ENCODE data around the gene GP1BA. TPM values are rescaled to one million over a fixed set of nuclear protein-coding genes. Genes with fewer than 3 reads are reported as not detected.
"Not testable (repeated sequence)": the region's sequence is repeated elsewhere in the genome, so short reads cannot be mapped to it uniquely, and the experiment has no call there.

The GP1BA gene
- total RNA-seq, 1 experiment from 2014 or later: not detected

GRCh38 chr17:4903051-4903818 lies 28.8 kb upstream of the GP1BA start, which contains the start of gene CHRNE:
Gene CHRNE, minus strand, starts transcription at chr17:4903098. Its CDS starts 35 bp downstream, at chr17:4903063.
- peaks cover 17% of the 10 kb centered on the region for H3K4me1 Mint-ChIP-seq (ENCODE audit: insufficient read depth, unreplicated experiment)
- intact Hi-C loops (cut with micrococcal nuclease): loop anchor here (1.0 to 10.0 kb wide), 4 partner anchors 116 to 1532 kb away; partner anchors contain the start of genes AIPL1 and MED11
- POLR2A ChIA-PET: interaction anchor here (0.6 to 4.5 kb wide), 10 partner anchors 8 to 167 kb away, joined by 3 to 25 read pairs (median 4); partner anchors contain the start of genes CXCL16, GLTPD2, PFN1 and RNF167
- no peaks in the 10 kb centered on the region for H3K27me3 Mint-ChIP-seq (ENCODE audit: insufficient read depth, unreplicated experiment)
- BruUV-seq (replicated peaks): no TSS peak
- peaks cover 40% of the 10 kb centered on the region for H3K36me3 Mint-ChIP-seq (ENCODE audit: insufficient read depth, unreplicated experiment)
- peak within 1 kb of the TSS; percentile 13 for H3K4me3 Mint-ChIP-seq (ENCODE audit: unreplicated experiment)
- DNase-seq (ENCODE audit: unreplicated experiment): peak; percentile 87
- TF ChIP-seq CTCF (IDR thresholded peaks at IDR 0.05; ENCODE audit: unreplicated experiment): peak; percentile 66
- peak within 1 kb of the TSS; percentile 71 for H3K27ac Mint-ChIP-seq (ENCODE audit: low read depth, unreplicated experiment)
- CTCF ChIA-PET: interaction anchor here (0.6 to 4.2 kb wide), 17 partner anchors 8 to 193 kb away, joined by 3 to 38 read pairs (median 3); partner anchors contain the start of gene C17orf114
- no peaks in the 10 kb centered on the region for H3K9me3 Mint-ChIP-seq (ENCODE audit: unreplicated experiment)

- intact Hi-C loops (cut with micrococcal nuclease): loop anchor here (10.0 kb wide), 1 partner anchor 1528 kb away; the partner anchor contains the start of gene AIPL1
- ChIA-PET POLR2A (interaction anchor here (0.8 to 1.6 kb wide), 2 partner anchors 33 to 100 kb away, joined by 3 to 6 read pairs; partner anchors contain the start of genes PLD2, RNF167 and SLC25A11), CTCF (interaction anchor here (0.7 kb wide), 1 partner anchor 121 kb away, joined by 4 read pairs; no protein-coding TSS in a partner anchor)
Measured at GRCh38 chr17:4906642-4907041, 25.4 kb upstream of the GP1BA start.

DNA sequence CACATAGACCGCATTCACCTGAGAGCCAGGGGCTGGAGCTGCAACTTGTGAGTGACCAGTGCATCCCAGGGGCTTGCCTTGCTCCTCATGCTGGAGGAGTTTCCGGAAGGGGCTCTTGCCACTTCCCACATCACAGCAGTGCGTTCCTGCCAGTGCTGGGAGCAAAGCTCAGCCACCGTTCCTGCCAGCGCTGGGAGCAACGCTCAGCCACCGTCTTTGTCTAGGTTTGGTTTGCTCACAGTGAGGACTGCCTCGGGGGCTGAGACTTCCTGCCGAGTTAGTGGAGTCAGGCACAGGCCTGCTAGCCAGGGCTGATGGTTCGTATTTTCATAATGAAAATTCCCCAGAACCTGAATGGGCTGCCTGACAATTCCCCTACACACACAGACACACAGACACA lies 23.8 kb upstream of the GP1BA start:
- peaks cover 5% of the 10 kb centered on the region for H3K4me1 Mint-ChIP-seq (ENCODE audit: insufficient read depth, unreplicated experiment)
- H3K27me3 Mint-ChIP-seq (ENCODE audit: insufficient read depth, unreplicated experiment): no peaks in the 10 kb centered on the region
- H3K9me3 Mint-ChIP-seq (ENCODE audit: unreplicated experiment): no peaks in the 10 kb centered on the region
- H3K36me3 Mint-ChIP-seq (ENCODE audit: insufficient read depth, unreplicated experiment): peaks cover 13% of the 10 kb centered on the region
- intact Hi-C loops (cut with micrococcal nuclease): loop anchor here (10.0 kb wide), 1 partner anchor 1526 kb away; the partner anchor contains the start of gene AIPL1
- CTCF ChIA-PET: interaction anchor here (0.7 to 2.6 kb wide), 15 partner anchors 9 to 160 kb away, joined by 3 to 29 read pairs (median 5); partner anchors contain the start of genes C17orf107, RNF167, SLC25A11 and SPAG7
- no peak for TF ChIP-seq CTCF (IDR thresholded peaks at IDR 0.05; ENCODE audit: unreplicated experiment)
- no peak overlapping the region for H3K27ac Mint-ChIP-seq (ENCODE audit: low read depth, unreplicated experiment)
- peak; percentile 43 for DNase-seq (ENCODE audit: unreplicated experiment)
- no TSS peak for BruUV-seq (replicated peaks)
- H3K4me3 Mint-ChIP-seq (ENCODE audit: unreplicated experiment): no peak overlapping the region
- POLR2A ChIA-PET: interaction anchor here (0.7 to 7.5 kb wide), 16 partner anchors 9 to 177 kb away, joined by 3 to 182 read pairs (median 9); partner anchors contain the start of genes C17orf107, CAMTA2, ENO3 and GLTPD2

More at GRCh38 chr17:4906642-4907041, 25.4 kb upstream of the GP1BA start:
- not testable (repeated sequence) for H3K27ac Mint-ChIP-seq (ENCODE audit: low read depth, unreplicated experiment); H3K9me3 Mint-ChIP-seq (ENCODE audit: unreplicated experiment); DNase-seq (ENCODE audit: unreplicated experiment); BruUV-seq (replicated peaks); H3K27me3 Mint-ChIP-seq (ENCODE audit: insufficient read depth, unreplicated experiment); H3K4me3 Mint-ChIP-seq (ENCODE audit: unreplicated experiment)
- Mint-ChIP-seq H3K4me1 (ENCODE audit: insufficient read depth, unreplicated experiment) (peaks cover 17% of the 10 kb centered on the region), H3K36me3 (ENCODE audit: insufficient read depth, unreplicated experiment) (peaks cover 24% of the 10 kb centered on the region)

- ChIA-PET POLR2A (interaction anchor here (0.5 to 7.5 kb wide), 24 partner anchors 9 to 530 kb away, joined by 3 to 182 read pairs (median 5); partner anchors contain the start of genes C1QBP, CAMTA2, GLTPD2 and INCA1), CTCF (interaction anchor here (0.6 to 2.6 kb wide), 28 partner anchors 9 to 396 kb away, joined by 3 to 29 read pairs (median 4); partner anchors contain the start of genes C17orf107, CAMTA2, GLTPD2 and RNF167)
- peak; percentile 95 for DNase-seq (ENCODE audit: unreplicated experiment)
- no TSS peak for BruUV-seq (replicated peaks)
- intact Hi-C loops (cut with micrococcal nuclease): loop anchor here (1.0 to 10.0 kb wide), 6 partner anchors 25 to 1526 kb away; partner anchors contain the start of genes AIPL1, CAMTA2, RNF167 and SLC25A11
- Mint-ChIP-seq H3K9me3 (ENCODE audit: unreplicated experiment) (no peaks in the 10 kb centered on the region), H3K36me3 (ENCODE audit: insufficient read depth, unreplicated experiment) (peaks cover 10% of the 10 kb centered on the region), H3K27me3 (ENCODE audit: insufficient read depth, unreplicated experiment) (no peaks in the 10 kb centered on the region), H3K27ac (ENCODE audit: low read depth, unreplicated experiment) (no peak overlapping the region), H3K4me1 (ENCODE audit: insufficient read depth, unreplicated experiment) (no peaks in the 10 kb centered on the region), H3K4me3 (ENCODE audit: unreplicated experiment) (no peak overlapping the region)
- peak; percentile 87 for TF ChIP-seq CTCF (IDR thresholded peaks at IDR 0.05; ENCODE audit: unreplicated experiment)
Measured at GRCh38 chr17:4908711-4909496, 23.2 kb upstream of the GP1BA start.

Data from MCF 10A (cell line).